Activated naive CD4-positive, alpha-beta T cell treated with anti-CD3 and anti-CD28 coated beads, Interleukin-2, amount 50 U/mL, for 24 hours (primary cell): ENCODE data around the gene ACSL4.

Experiments used
- H3K27ac Mint-ChIP-seq: one replicate; pipeline ENCODE4 v1.8.0; 2021; ENCODE audit warnings: mild to moderate bottlenecking, mixed read lengths
- H3K27me3 Mint-ChIP-seq: one replicate; pipeline ENCODE4 v1.8.0; 2021; ENCODE audit warnings: mixed read lengths
- H3K36me3 Mint-ChIP-seq: one replicate; pipeline ENCODE4 v1.8.0; 2021; ENCODE audit warnings: mixed read lengths
- H3K4me1 Mint-ChIP-seq: one replicate; pipeline ENCODE4 v1.8.0; 2021; ENCODE audit warnings: mixed read lengths
- H3K4me3 Mint-ChIP-seq: one replicate; pipeline ENCODE4 v1.8.0; 2021; ENCODE audit warnings: mild to moderate bottlenecking, mixed read lengths
- H3K9me3 Mint-ChIP-seq: one replicate; pipeline ENCODE4 v1.8.0; 2021; ENCODE audit warnings: mixed read lengths

The ACSL4 gene

DNA sequence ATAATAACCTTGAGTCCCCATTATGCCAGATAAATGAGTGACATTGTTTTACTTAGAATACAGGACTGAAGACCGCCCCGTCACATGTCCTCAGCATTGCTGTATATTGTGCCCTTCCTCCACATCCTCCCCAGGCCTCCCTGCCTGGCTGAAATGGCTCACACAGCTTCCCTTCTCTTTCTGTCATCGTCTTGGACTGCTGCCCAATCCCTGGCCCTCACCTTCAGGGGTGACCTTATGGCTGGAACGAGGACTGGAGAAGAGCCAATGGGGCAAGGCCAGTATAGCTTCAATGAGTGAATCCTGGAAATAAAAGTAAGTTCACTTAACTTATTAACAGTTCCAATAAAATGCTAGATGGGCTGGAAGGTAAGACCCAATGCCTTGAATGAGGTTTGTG, 110.8 kb downstream of the ACSL4 start:
- no peaks in the 10 kb centered on the region for H3K9me3 Mint-ChIP-seq
- H3K27me3 Mint-ChIP-seq, result no peaks in the 10 kb centered on the region
- H3K27ac Mint-ChIP-seq, result no peak overlapping the region
- no peak overlapping the region for H3K4me3 Mint-ChIP-seq
- H3K36me3 Mint-ChIP-seq, result peaks cover 2% of the 10 kb centered on the region
- H3K4me1 Mint-ChIP-seq, result no peaks in the 10 kb centered on the region

DNA sequence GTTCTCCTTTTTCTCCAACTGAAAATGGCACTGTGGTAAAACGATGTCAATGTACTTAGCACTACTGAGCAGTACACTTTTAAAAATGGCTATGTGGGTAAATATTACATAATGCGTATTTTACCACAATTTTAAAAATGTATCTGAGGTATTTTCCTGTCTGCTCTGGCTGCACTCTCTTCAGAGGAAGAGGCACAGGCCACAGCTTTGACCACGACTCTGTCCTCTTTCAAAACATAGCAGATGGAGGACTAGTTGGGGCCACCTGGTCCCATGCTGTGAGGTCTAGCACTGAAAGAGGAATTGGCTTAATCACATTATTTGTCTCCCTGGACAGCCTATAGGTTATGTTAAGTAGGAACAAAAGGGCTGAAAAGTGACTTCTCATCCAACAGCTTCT, 113.3 kb downstream of the ACSL4 start:
- Mint-ChIP-seq H3K4me1 (no peaks in the 10 kb centered on the region), H3K27me3 (no peaks in the 10 kb centered on the region), H3K4me3 (no peak overlapping the region), H3K36me3 (peaks cover 2% of the 10 kb centered on the region), H3K9me3 (no peaks in the 10 kb centered on the region), H3K27ac (no peak overlapping the region)

DNA sequence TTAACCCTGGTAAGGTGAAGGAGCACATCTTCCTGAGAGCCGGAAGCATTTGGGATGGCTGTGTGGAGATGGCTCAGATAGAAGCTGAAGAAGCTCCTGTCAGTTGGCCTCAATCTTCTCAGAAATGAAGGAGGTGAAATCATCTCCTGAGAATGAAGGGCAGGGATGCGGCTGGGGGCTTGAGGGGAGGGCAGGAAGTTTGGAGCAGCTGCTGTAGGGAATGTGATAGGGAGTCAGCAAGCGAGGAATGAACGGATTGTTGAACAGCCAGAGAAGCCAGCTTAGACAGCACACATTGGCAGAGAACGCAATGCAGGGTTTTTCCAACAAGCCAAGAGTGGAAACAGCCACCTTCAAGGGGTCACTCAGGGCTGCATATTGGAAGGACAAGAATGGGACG, 118.1 kb downstream of the ACSL4 start:
- H3K27me3 Mint-ChIP-seq, result no peaks in the 10 kb centered on the region
- no peak overlapping the region for H3K27ac Mint-ChIP-seq
- H3K4me3 Mint-ChIP-seq, result no peak overlapping the region
- no peaks in the 10 kb centered on the region for H3K36me3 Mint-ChIP-seq
- H3K9me3 Mint-ChIP-seq, result no peaks in the 10 kb centered on the region
- no peaks in the 10 kb centered on the region for H3K4me1 Mint-ChIP-seq

DNA sequence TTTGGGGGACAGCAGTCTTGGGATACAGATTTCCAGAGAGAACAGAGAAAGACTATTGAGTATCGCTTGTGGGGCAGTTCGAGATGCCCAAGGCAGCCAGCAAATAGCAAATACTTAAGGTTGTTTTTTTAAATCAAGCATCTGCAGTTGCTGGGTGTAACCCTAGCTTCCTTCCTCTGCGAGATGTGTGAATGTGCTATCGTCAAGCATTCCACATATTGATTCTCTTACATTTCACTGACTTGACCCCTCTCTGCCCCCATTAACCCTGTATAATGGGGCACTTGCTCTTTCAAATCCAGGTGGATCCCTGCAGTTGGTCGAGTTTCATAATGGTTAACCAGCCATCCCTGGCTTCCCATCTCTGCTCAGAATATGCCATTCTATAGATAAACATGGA, 131.6 kb downstream of the ACSL4 start:
- H3K27ac Mint-ChIP-seq, result no peak overlapping the region
- peaks cover 13% of the 10 kb centered on the region for H3K27me3 Mint-ChIP-seq
- peaks cover 11% of the 10 kb centered on the region for H3K9me3 Mint-ChIP-seq
- H3K36me3 Mint-ChIP-seq, result no peaks in the 10 kb centered on the region
- H3K4me3 Mint-ChIP-seq, result no peak overlapping the region
- H3K4me1 Mint-ChIP-seq, result no peaks in the 10 kb centered on the region

DNA sequence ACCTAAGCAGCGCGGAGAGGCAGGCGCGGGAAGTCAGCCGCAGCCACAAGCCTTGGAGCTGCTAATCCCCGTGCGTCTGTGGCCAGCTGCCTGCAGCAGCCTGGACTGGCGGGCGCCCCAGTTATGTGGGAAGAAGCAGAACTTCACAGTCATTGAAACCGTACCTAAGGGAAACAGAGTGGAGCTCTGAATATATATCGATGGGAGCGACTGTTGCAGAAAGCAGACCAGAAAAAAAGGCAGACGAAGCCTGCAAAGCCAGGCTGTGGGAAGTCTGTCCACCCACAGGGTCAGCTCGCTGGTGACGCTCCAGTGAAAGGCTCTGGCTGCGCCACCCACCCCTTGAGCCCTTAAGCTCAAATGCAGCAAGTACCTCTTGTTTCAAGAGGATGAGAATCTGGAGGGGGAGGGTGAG, 132.8 kb downstream of the ACSL4 start:
- H3K36me3 Mint-ChIP-seq, result no peaks in the 10 kb centered on the region
- H3K9me3 Mint-ChIP-seq, result peaks cover under 1% of the 10 kb centered on the region
- peaks cover 11% of the 10 kb centered on the region for H3K27me3 Mint-ChIP-seq
- no peaks in the 10 kb centered on the region for H3K4me1 Mint-ChIP-seq
- H3K4me3 Mint-ChIP-seq, result no peak overlapping the region
- no peak overlapping the region for H3K27ac Mint-ChIP-seq

DNA sequence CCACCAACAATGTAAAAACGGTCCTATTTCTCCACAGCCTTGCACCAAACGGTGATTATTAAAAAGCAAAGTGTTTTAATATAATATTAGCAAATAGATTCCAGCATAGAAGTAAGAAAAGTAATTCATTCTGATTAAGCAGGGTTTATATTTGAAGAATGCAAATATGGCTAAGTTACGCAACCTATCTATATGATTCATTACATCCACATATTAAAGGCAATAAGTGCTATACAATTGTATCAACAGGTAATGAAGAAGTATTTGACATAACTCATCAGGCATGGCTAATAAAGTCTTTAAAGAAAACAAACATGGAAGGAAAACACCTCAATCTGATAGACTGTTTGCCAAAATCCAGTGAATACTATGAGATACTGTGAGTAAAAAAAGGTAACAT, 137.0 kb downstream of the ACSL4 start:
- Mint-ChIP-seq H3K36me3 (no peaks in the 10 kb centered on the region), H3K4me3 (no peak overlapping the region), H3K27me3 (peaks cover 1% of the 10 kb centered on the region), H3K9me3 (no peaks in the 10 kb centered on the region), H3K4me1 (no peaks in the 10 kb centered on the region), H3K27ac (no peak overlapping the region)
